H1 (cell line): ENCODE results near the gene DPF3. TPM values are rescaled to one million over a fixed set of nuclear protein-coding genes. Genes with fewer than 3 reads are reported as not detected.

Experiments used
- CTCF ChIA-PET: fragments of 300-600 bp; sonication (Branson Sonifier 250); formaldehyde crosslinking; loops from one replicate; lab custom pipeline; 2021; ENCODE audit not compliant: partially characterized antibody; lab: Charles Lee
- POLR2A ChIA-PET: fragments of 300-600 bp; sonication (Branson Sonifier 250); formaldehyde crosslinking; loops from one replicate; lab custom pipeline; 2021; ENCODE audit warnings: inconsistent platforms; ENCODE audit not compliant: partially characterized antibody; lab: Charles Lee
- DNase-seq, 2 experiments: peaks; one replicate each; pipeline versions ENCODE4 v3.0.0 to v3.0.0-alpha.2; 2010 to 2022; ENCODE audit warnings: low spot score in 2 of 2, low read depth in 1 of 2, mixed read lengths in 1 of 2
- FAIRE-seq: peaks from 2 replicates; lab custom pipeline; 2011; peaks lifted over from hg19 to GRCh38; lab: Jason Lieb, UNC
- H2AFZ ChIP-seq: 2 replicates; pipeline ENCODE4 v1.8.1; 2012; ENCODE audit warnings: low read length, inconsistent platforms
- H2AK5ac ChIP-seq: 2 replicates; pipeline ENCODE4 v1.6.1; 2013; ENCODE audit warnings: low read depth, low read length
- H2BK120ac ChIP-seq: replicated peaks from 2 replicates; pipeline ENCODE3; 2013; ENCODE audit warnings: low read depth, low read length, inconsistent platforms
- H2BK12ac ChIP-seq: 2 replicates; pipeline ENCODE4 v1.6.1; 2013; ENCODE audit warnings: low read depth, low read length
- H2BK15ac ChIP-seq: 2 replicates; pipeline ENCODE4 v1.6.1; 2013; ENCODE audit warnings: low read length
- H2BK20ac ChIP-seq: 2 replicates; pipeline ENCODE4 v1.6.1; 2013; ENCODE audit warnings: low read length
- H2BK5ac ChIP-seq: 2 replicates; pipeline ENCODE4 v1.6.1; 2013; ENCODE audit warnings: low read depth, low read length
- H3K14ac ChIP-seq: 2 replicates; pipeline ENCODE4 v1.6.1; 2013; ENCODE audit warnings: inconsistent platforms; ENCODE audit not compliant: insufficient read length
- H3K18ac ChIP-seq: 2 replicates; pipeline ENCODE4 v1.6.1; 2013; ENCODE audit warnings: low read length; ENCODE audit errors: extremely low read depth
- H3K23ac ChIP-seq: 2 replicates; pipeline ENCODE4 v1.6.1; 2013; ENCODE audit warnings: inconsistent platforms; ENCODE audit not compliant: insufficient read length
- H3K23me2 ChIP-seq: 2 replicates; pipeline ENCODE4 v1.6.1; 2013; ENCODE audit warnings: low read depth, low read length
- H3K27ac ChIP-seq: 2 replicates; pipeline ENCODE4 v1.6.1; 2011; ENCODE audit warnings: low read depth, low read length, inconsistent platforms
- H3K27me3 ChIP-seq, 4 experiments: replicated peaks in 1 of 4; 1 replicate in 1 of 4; 2 replicates in 3 of 4; pipeline versions ENCODE4 v1.6.1 to v1.8.1; 2011 to 2013; ENCODE audit warnings: low read length in 3 of 4, mild to moderate bottlenecking in 3 of 4, inconsistent platforms in 2 of 4, mixed read lengths in 2 of 4, moderate library complexity in 1 of 4; ENCODE audit not compliant: control insufficient read depth in 3 of 4, insufficient read depth in 3 of 4; ENCODE audit errors: extremely low read depth in 1 of 4
- H3K36me3 ChIP-seq, 4 experiments: 2 replicates each; pipeline versions ENCODE4 v1.6.1 to v1.8.1; 2011 to 2013; ENCODE audit warnings: mild to moderate bottlenecking in 4 of 4, low read length in 3 of 4, moderate library complexity in 2 of 4, control low read depth in 1 of 4, inconsistent platforms in 1 of 4; ENCODE audit not compliant: insufficient read depth in 4 of 4, control insufficient read depth in 2 of 4
- H3K4ac ChIP-seq: replicated peaks from 2 replicates; pipeline ENCODE3; 2013; ENCODE audit warnings: low read length, low read depth, mixed read lengths, inconsistent platforms; ENCODE audit not compliant: insufficient read length
- H3K4me1 ChIP-seq, 4 experiments: replicated peaks in 1 of 4; 1 replicate in 1 of 4; 2 replicates in 3 of 4; pipeline versions ENCODE4 v1.6.1 to v1.8.1; 2011 to 2013; ENCODE audit warnings: low read length in 3 of 4, inconsistent platforms in 2 of 4, mixed read lengths in 1 of 4; ENCODE audit not compliant: insufficient read depth in 4 of 4, control insufficient read depth in 3 of 4
- H3K4me2 ChIP-seq, 2 experiments: 2 replicates each; pipeline versions ENCODE4 v1.6.1 to v1.8.1; 2011 to 2013; ENCODE audit warnings: low read depth in 2 of 2, low read length in 2 of 2, control low read depth in 1 of 2, inconsistent platforms in 1 of 2, mild to moderate bottlenecking in 1 of 2; ENCODE audit not compliant: insufficient read depth in 1 of 2
- H3K4me3 ChIP-seq, 4 experiments: fragments of 200-600, 300-600 bp in 1 of 4; sonication (generic), shearing (Covaris generic), sonication (Bioruptor Twin) in 1 of 4; 2 replicates each; pipeline versions ENCODE4 v1.5.1 to v1.8.1; 2011 to 2016; ENCODE audit warnings: low read length in 4 of 4, low read depth in 3 of 4, control low read depth in 2 of 4, inconsistent platforms in 2 of 4, mild to moderate bottlenecking in 2 of 4, mixed read lengths in 1 of 4, moderate library complexity in 1 of 4; ENCODE audit not compliant: insufficient read depth in 2 of 4; ENCODE audit errors: extremely low read depth in 1 of 4
- H3K56ac ChIP-seq: replicated peaks from 2 replicates; pipeline ENCODE3; 2013; ENCODE audit warnings: low read depth, mild to moderate bottlenecking, mixed read lengths, low read length, inconsistent platforms; ENCODE audit not compliant: insufficient read length
- H3K79me1 ChIP-seq: 2 replicates; pipeline ENCODE4 v1.6.1; 2013; ENCODE audit warnings: low read depth, low read length, control low read depth
- H3K79me2 ChIP-seq, 2 experiments: 2 replicates each; pipeline versions ENCODE4 v1.6.1 to v1.8.1; 2012 to 2013; ENCODE audit warnings: low read length in 2 of 2, mild to moderate bottlenecking in 2 of 2, inconsistent platforms in 1 of 2; ENCODE audit not compliant: insufficient read depth in 2 of 2, control insufficient read depth in 1 of 2
- H3K9ac ChIP-seq, 4 experiments: replicated peaks in 1 of 4; 1 replicate in 1 of 4; 2 replicates in 3 of 4; pipeline versions ENCODE4 v1.6.1 to v1.8.1; 2011 to 2013; ENCODE audit warnings: low read depth in 3 of 4, low read length in 3 of 4, control low read depth in 2 of 4, mild to moderate bottlenecking in 2 of 4, moderate library complexity in 2 of 4, inconsistent platforms in 1 of 4; ENCODE audit errors: extremely low read depth in 1 of 4
- H3K9me3 ChIP-seq, 2 experiments: 2 replicates each; pipeline versions ENCODE4 v1.6.1 to v1.8.1; 2012 to 2013; ENCODE audit warnings: mild to moderate bottlenecking in 2 of 2, moderate library complexity in 2 of 2, control low read depth in 1 of 2, inconsistent platforms in 1 of 2, low read depth in 1 of 2, low read length in 1 of 2, mixed read lengths in 1 of 2; ENCODE audit not compliant: insufficient read depth in 2 of 2
- H4K20me1 ChIP-seq, 2 experiments: replicated peaks in 1 of 2; 2 replicates each; pipeline versions ENCODE3 to v1.8.1; 2011 to 2013; ENCODE audit warnings: inconsistent platforms in 2 of 2, low read length in 2 of 2, mild to moderate bottlenecking in 1 of 2; ENCODE audit not compliant: insufficient read depth in 2 of 2, control insufficient read depth in 1 of 2
- H4K5ac ChIP-seq: 2 replicates; pipeline ENCODE4 v1.6.1; 2013; ENCODE audit warnings: low read length, low read depth, mixed read lengths, inconsistent platforms; ENCODE audit not compliant: insufficient read length
- H4K8ac ChIP-seq: 2 replicates; pipeline ENCODE4 v1.8.0; 2013; ENCODE audit warnings: mild to moderate bottlenecking, moderate library complexity, low read length, inconsistent platforms; ENCODE audit not compliant: insufficient read depth; ENCODE audit errors: extremely low read depth
- H4K91ac ChIP-seq: replicated peaks from 2 replicates; pipeline ENCODE3; 2013; ENCODE audit warnings: low read length, mixed read lengths, inconsistent platforms; ENCODE audit not compliant: insufficient read length
- ASH2L ChIP-seq: fragments of 200-600, 300-600 bp; sonication (generic); IDR thresholded peaks from one replicate; pipeline ENCODE4 v1.7.1; 2017; ENCODE audit warnings: low read length
- CREB1 ChIP-seq: IDR thresholded peaks from 2 replicates; pipeline ENCODE4 v1.6.1; 2012; ENCODE audit warnings: inconsistent platforms
- CTCF ChIP-seq, 3 experiments: IDR thresholded peaks; 1 replicate in 2 of 3; 2 replicates in 1 of 3; pipeline versions ENCODE4 v1.5.1 to v1.6.1; 2011; ENCODE audit warnings: low read length in 3 of 3, mild to moderate bottlenecking in 3 of 3, inconsistent platforms in 2 of 3, low read depth in 1 of 3, moderate library complexity in 1 of 3; ENCODE audit not compliant: insufficient read depth in 1 of 3; ENCODE audit errors: control extremely low read depth in 1 of 3
- GTF2F1 ChIP-seq: IDR thresholded peaks from 2 replicates; pipeline ENCODE4 v1.6.1; 2012; ENCODE audit warnings: low read depth, low read length, improper control_type of control experiment, borderline replicate concordance
- HDAC6 ChIP-seq: IDR thresholded peaks from one replicate; pipeline ENCODE4 v1.7.1; 2012; ENCODE audit warnings: low read depth, mild to moderate bottlenecking, inconsistent platforms, low read length, moderate library complexity
- RAD21 ChIP-seq, 2 experiments: IDR thresholded peaks in 1 of 2; conservative IDR thresholded peaks in 1 of 2; 2 replicates each; pipeline ENCODE4 v1.6.1; 2011; ENCODE audit warnings: low read depth in 2 of 2, low read length in 2 of 2, improper control_type of control experiment in 1 of 2, inconsistent platforms in 1 of 2, mild to moderate bottlenecking in 1 of 2, moderate library complexity in 1 of 2
- RBBP5 ChIP-seq: IDR thresholded peaks from 2 replicates; pipeline ENCODE4 v1.7.1; 2012; ENCODE audit warnings: low read depth, mild to moderate bottlenecking, inconsistent platforms, low read length, moderate library complexity, borderline replicate concordance
- SAP30 ChIP-seq: fragments of 300-600 bp; sonication (generic); IDR thresholded peaks from 2 replicates; pipeline ENCODE4 v1.7.1; 2012; ENCODE audit warnings: low read length, moderate library complexity, mild to moderate bottlenecking, inconsistent platforms; ENCODE audit not compliant: insufficient read depth, insufficient replicate concordance
- TEAD4 ChIP-seq: IDR thresholded peaks from 2 replicates; pipeline ENCODE4 v1.6.1; 2012; ENCODE audit warnings: low read depth, low read length, inconsistent platforms, mixed read lengths
- WGBS, 2 experiments: shearing (Covaris generic) in 1 of 2; methylation state at CpG; one replicate each; pipeline versions ENCODE4 v1.1.6 to v1.1.7; 2013 to 2015; ENCODE audit warnings: low lambda C conversion rate in 2 of 2, mixed read lengths in 2 of 2, inconsistent platforms in 1 of 2, low coverage in 1 of 2, missing lambda C conversion rate in 1 of 2; ENCODE audit not compliant: insufficient replicate concordance in 2 of 2, insufficient coverage in 1 of 2, insufficient read length in 1 of 2; ENCODE audit errors: extremely low coverage in 1 of 2, missing lambda C conversion rate in 1 of 2; 5-methylcytosine and 5-hydroxymethylcytosine counted together
- polyA plus RNA-seq, 7 experiments: library from polyadenylated mRNA; depleted of rRNA in 3 of 7; stranded (reverse) in 5 of 7; unstranded in 2 of 7; fragments of >200 nt in 5 of 7; fragments of 200-250 nt in 2 of 7; gene quantifications; 1 replicate in 5 of 7; 2 replicates in 1 of 7; 4 replicates in 1 of 7; pipeline versions ENCODE4 v1.2.1 to v1.2.3, GENCODE V29; 2011 to 2013; ENCODE audit warnings: missing spikeins in 2 of 7, mixed read lengths in 2 of 7
- total RNA-seq: library from RNA; stranded (reverse); fragmentation: NEBNext Ultra II Directional; extraction: Animal tissue kit (Norgen Biotek cat#: 25700); gene quantifications from 2 replicates; pipeline ENCODE4 v1.2.1, GENCODE V29; 2021

Gene DPF3
- total and polyA plus RNA-seq, 2 of the 8 experiments (the other 6 are each of a cell fraction or from before 2014, with no cell fraction given): 0.19 TPM; not detected in 1

- H3K9me3 ChIP-seq: peaks cover 0 to 3% of the 10 kb centered on the region in 2 experiments; a peak in 1 of 4 replicates
- H3K4ac ChIP-seq: no peak overlapping the region
- no peak overlapping the region for H3K56ac ChIP-seq
- H2BK15ac ChIP-seq: no peak overlapping the region
- no peaks in the 10 kb centered on the region for H3K79me2 ChIP-seq
- no peak overlapping the region for H3K4me2 ChIP-seq
- H2AK5ac ChIP-seq: no peak overlapping the region
- no peaks in the 10 kb centered on the region for H3K27me3 ChIP-seq
- no peak overlapping the region for H4K5ac ChIP-seq
- no peak overlapping the region for H3K14ac ChIP-seq
- no peak overlapping the region for H2BK120ac ChIP-seq
- no peak overlapping the region for H3K27ac ChIP-seq
- peak in 1 of 2 experiments; percentile 22 for DNase-seq
- CTCF ChIA-PET: no interaction called here
- H4K20me1 ChIP-seq: no peaks in the 10 kb centered on the region
- H2AFZ ChIP-seq: no peak overlapping the region
- H3K23me2 ChIP-seq: no peaks in the 10 kb centered on the region
- H3K4me1 ChIP-seq: peaks cover 0 to 10% (median 1%) of the 10 kb centered on the region in 4 experiments; a peak in 3 of 7 replicates
- no peak overlapping the region for H3K23ac ChIP-seq
- H3K36me3 ChIP-seq: no peaks in the 10 kb centered on the region
- H3K4me3 ChIP-seq: no peak overlapping the region
- 82% methylated on average over 8 of the region's 8 CpGs; no CpG with 5 or more reads in 1 of the 2 experiments for WGBS, 2 experiments
- no peak overlapping the region for H2BK12ac ChIP-seq
- no peak overlapping the region for H3K18ac ChIP-seq
- no peak overlapping the region for H4K8ac ChIP-seq
- no peaks in the 10 kb centered on the region for H3K79me1 ChIP-seq
- no peak overlapping the region for H4K91ac ChIP-seq
- no peak for FAIRE-seq
- H2BK5ac ChIP-seq: no peak overlapping the region
- POLR2A ChIA-PET: no interaction called here
- no peak overlapping the region for H2BK20ac ChIP-seq
- no peak overlapping the region for H3K9ac ChIP-seq
- TF ChIP-seq CREB1: no peak
- no peak for TF ChIP-seq HDAC6
- no peak for TF ChIP-seq TEAD4
- no peak for TF ChIP-seq GTF2F1
- no peak for TF ChIP-seq ASH2L
- no peak for TF ChIP-seq RAD21 (IDR thresholded peaks at IDR 0.05 in 1 of 2, conservative IDR thresholded peaks at IDR 0.05 in 1 of 2; ENCODE audit: low read depth in 2 of 2, low read length in 2 of 2)
- no peak for TF ChIP-seq SAP30
- TF ChIP-seq RBBP5: no peak
- TF ChIP-seq CTCF (IDR thresholded peaks at IDR 0.05; ENCODE audit: control extremely low read depth in 1 of 3, insufficient read depth in 1 of 3, low read depth in 1 of 3, low read length in 3 of 3): no peak
Measured at GRCh38 chr14:72744416-72745120, 149.3 kb downstream of the DPF3 start.
